GM12874 (cell line): ENCODE results near the gene CDK14.

Experiments used
- CTCF ChIP-seq: IDR thresholded peaks from 2 replicates; pipeline ENCODE4 v1.5.1; 2011; ENCODE audit warnings: low read depth, mild to moderate bottlenecking, control low read depth, low read length, moderate library complexity; ENCODE audit not compliant: insufficient read depth

Gene CDK14

GRCh38 chr7:91137153-91137787 is 541.1 kb downstream of the CDK14 start:
- no peak for TF ChIP-seq CTCF

- TF ChIP-seq CTCF, result no peak
These were observed 541.8 kb downstream of the CDK14 start for GRCh38 chr7:91137788-91138368.

GRCh38 chr7:91140286-91140685 is 544.2 kb downstream of the CDK14 start:
- TF ChIP-seq CTCF, result no peak

GRCh38 chr7:91140982-91141381 is 544.9 kb downstream of the CDK14 start:
- TF ChIP-seq CTCF, result no peak

- no peak for TF ChIP-seq CTCF
These were observed 546.6 kb downstream of the CDK14 start for GRCh38 chr7:91142743-91143142.

- no peak for TF ChIP-seq CTCF
These were observed 553.5 kb downstream of the CDK14 start for GRCh38 chr7:91149341-91150246.

- no peak for TF ChIP-seq CTCF
These were observed 555.8 kb downstream of the CDK14 start for GRCh38 chr7:91151916-91152315.
